Measurements from ENCODE around the gene IER5L.

Gene IER5L

DNA sequence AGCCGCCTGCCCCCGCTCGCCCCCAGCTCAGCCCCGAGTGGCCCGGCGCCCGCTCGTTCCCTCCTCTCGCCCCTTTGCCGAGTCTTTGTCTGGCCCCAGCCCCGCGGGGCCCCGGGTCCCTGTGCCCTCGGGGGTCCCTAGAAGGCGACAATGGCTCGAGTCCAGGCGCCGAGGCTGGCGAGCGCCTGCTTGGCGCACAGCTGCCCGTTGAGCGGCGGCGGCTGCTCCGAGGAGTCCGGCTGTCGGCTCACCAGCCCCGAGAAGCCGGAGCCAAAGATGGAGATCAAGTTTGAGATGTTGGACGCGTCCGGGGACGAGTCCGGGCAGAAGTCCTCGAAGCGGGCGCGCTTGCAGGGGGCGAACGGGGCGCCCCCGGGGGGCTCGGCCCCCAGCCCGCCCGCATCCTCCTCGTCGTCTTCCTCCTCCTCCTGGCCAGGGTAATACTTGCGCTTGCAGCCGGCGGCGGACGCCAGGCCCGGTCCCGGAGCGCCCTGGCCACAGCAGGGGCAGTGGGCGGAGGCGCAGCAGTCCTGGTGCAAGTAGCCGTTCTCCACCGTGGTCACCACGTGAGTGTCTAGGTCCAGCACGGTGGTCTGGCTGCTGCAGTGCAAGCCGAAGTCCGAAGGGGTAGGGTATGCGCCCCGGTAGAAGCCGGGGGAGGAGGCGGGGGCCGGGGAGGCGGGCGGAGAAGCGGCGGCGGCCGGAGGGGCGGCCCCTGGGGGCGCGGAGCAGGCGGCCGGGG, 1.2 kb downstream of the IER5L start (continued):
- TF ChIP-seq REST (tag by site-specific recombination; IDR thresholded peaks at IDR 0.05): 0 out of 2 replicates have a peak, but pooled peaks have one; percentile 34
- no peak for TF ChIP-seq ZNF677 (tag by site-specific recombination; IDR thresholded peaks at IDR 0.05)
- TF ChIP-seq ZEB2 (tag by site-specific recombination; IDR thresholded peaks at IDR 0.05): peak; percentile 81
- TF ChIP-seq ZNF423 (tag by site-specific recombination; IDR thresholded peaks at IDR 0.05): no peak
- peak; percentile 88 for TF ChIP-seq ZBTB20 (tag by site-specific recombination; IDR thresholded peaks at IDR 0.05)
- peak; percentile 46 for TF ChIP-seq ZBTB17 (tag by site-specific recombination; IDR thresholded peaks at IDR 0.05)
- peak; percentile 59; the same call in 1 of the 2 replicates for TF ChIP-seq ZNF600 (tag by site-specific recombination; IDR thresholded peaks at IDR 0.05)
- peak; percentile 56; the same call in 1 of the 2 replicates for TF ChIP-seq ZNF513 (tag by site-specific recombination; IDR thresholded peaks at IDR 0.05)
- TF ChIP-seq GLIS2 (tag by site-specific recombination; IDR thresholded peaks at IDR 0.05): peak; percentile 81
- TF ChIP-seq ZXDB (tag by site-specific recombination; IDR thresholded peaks at IDR 0.05): peak; percentile 78
- TF ChIP-seq, protein P1, sequence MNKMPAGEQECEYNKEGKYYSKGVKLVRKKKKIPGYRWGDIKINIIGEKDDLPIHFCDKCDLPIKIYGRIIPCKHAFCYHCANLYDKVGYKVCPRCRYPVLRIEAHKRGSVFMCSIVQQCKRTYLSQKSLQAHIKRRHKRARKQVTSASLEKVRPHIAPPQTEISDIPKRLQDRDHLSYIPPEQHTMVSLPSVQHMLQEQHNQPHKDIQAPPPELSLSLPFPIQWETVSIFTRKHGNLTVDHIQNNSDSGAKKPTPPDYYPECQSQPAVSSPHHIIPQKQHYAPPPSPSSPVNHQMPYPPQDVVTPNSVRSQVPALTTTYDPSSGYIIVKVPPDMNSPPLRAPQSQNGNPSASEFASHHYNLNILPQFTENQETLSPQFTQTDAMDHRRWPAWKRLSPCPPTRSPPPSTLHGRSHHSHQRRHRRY (tag by site-specific recombination; IDR thresholded peaks at IDR 0.05): peak; percentile 72; the same call in 1 of the 2 replicates
- peak; percentile 62; the same call in 1 of the 2 replicates for TF ChIP-seq ZBTB7A (tag by site-specific recombination; IDR thresholded peaks at IDR 0.05; ENCODE audit: low read depth)
- TF ChIP-seq, protein P2, sequence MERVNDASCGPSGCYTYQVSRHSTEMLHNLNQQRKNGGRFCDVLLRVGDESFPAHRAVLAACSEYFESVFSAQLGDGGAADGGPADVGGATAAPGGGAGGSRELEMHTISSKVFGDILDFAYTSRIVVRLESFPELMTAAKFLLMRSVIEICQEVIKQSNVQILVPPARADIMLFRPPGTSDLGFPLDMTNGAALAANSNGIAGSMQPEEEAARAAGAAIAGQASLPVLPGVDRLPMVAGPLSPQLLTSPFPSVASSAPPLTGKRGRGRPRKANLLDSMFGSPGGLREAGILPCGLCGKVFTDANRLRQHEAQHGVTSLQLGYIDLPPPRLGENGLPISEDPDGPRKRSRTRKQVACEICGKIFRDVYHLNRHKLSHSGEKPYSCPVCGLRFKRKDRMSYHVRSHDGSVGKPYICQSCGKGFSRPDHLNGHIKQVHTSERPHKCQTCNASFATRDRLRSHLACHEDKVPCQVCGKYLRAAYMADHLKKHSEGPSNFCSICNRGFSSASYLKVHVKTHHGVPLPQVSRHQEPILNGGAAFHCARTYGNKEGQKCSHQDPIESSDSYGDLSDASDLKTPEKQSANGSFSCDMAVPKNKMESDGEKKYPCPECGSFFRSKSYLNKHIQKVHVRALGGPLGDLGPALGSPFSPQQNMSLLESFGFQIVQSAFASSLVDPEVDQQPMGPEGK (tag by site-specific recombination; IDR thresholded peaks at IDR 0.05): peak; percentile 95

GRCh38 chr9:129175825-129176633, 2.0 kb downstream of the IER5L start:
- ChIA-PET CTCF (interaction anchor here (0.6 to 8.6 kb wide), 7 partner anchors 8 to 435 kb away, joined by 3 to 104 read pairs (median 7); partner anchors contain the start of gene ENDOG), POLR2A (interaction anchor here (0.5 to 4.0 kb wide), 8 partner anchors 8 to 450 kb away, joined by 3 to 42 read pairs (median 6); partner anchors contain the start of gene NTMT1)
- peak overlapping the region; percentile 64 for H3K4me3 ChIP-seq (ENCODE audit: low read depth, low read length)
- no peaks in the 10 kb centered on the region for H3K9me3 ChIP-seq (ENCODE audit: control insufficient read depth, insufficient read depth, low read depth, low read length)
- peak overlapping the region; percentile 81; the same call in 1 of the 2 replicates for H3K27ac ChIP-seq (ENCODE audit: extremely low read depth, low read depth, low read length)
- H3K36me3 ChIP-seq (ENCODE audit: control insufficient read depth in 2 of 2, insufficient read depth in 1 of 2, low read length in 2 of 2): no peaks in the 10 kb centered on the region
- H3K4me1 ChIP-seq (ENCODE audit: control insufficient read depth, insufficient read depth, low read length): peaks cover 7% of the 10 kb centered on the region
- TF ChIP-seq, protein P3, sequence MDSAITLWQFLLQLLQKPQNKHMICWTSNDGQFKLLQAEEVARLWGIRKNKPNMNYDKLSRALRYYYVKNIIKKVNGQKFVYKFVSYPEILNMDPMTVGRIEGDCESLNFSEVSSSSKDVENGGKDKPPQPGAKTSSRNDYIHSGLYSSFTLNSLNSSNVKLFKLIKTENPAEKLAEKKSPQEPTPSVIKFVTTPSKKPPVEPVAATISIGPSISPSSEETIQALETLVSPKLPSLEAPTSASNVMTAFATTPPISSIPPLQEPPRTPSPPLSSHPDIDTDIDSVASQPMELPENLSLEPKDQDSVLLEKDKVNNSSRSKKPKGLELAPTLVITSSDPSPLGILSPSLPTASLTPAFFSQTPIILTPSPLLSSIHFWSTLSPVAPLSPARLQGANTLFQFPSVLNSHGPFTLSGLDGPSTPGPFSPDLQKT (IDR thresholded peaks at IDR 0.05; ENCODE audit: borderline replicate concordance, low read depth, low read length): no peak
- TF ChIP-seq YY1 (tag by site-specific recombination; IDR thresholded peaks at IDR 0.05): no peak
- TF ChIP-seq ZNF701 (tag by site-specific recombination; IDR thresholded peaks at IDR 0.05): no peak
- TF ChIP-seq ZNF530 (tag by site-specific recombination; IDR thresholded peaks at IDR 0.05; ENCODE audit: low read depth): no peak
- TF ChIP-seq SP2 (tag by site-specific recombination; IDR thresholded peaks at IDR 0.05): peak; percentile 80
- TF ChIP-seq BCL11A (tag by site-specific recombination; IDR thresholded peaks at IDR 0.05; ENCODE audit: low read depth): peak; percentile 87; the same call in 1 of the 2 replicates
- TF ChIP-seq ZNF157 (tag by site-specific recombination; IDR thresholded peaks at IDR 0.05): no peak
- no peak for TF ChIP-seq ZNF768 (tag by site-specific recombination; IDR thresholded peaks at IDR 0.05)
- TF ChIP-seq SETDB1 (IDR thresholded peaks at IDR 0.05; ENCODE audit: insufficient read length, low read length): no peak
- no peak for TF ChIP-seq ZNF23 (tag by site-specific recombination; IDR thresholded peaks at IDR 0.05; ENCODE audit: borderline replicate concordance)
- TF ChIP-seq ZNF670 (tag by site-specific recombination; IDR thresholded peaks at IDR 0.05; ENCODE audit: low read depth): no peak
